ENCODE measurements around the gene CLEC4M.

DNA sequence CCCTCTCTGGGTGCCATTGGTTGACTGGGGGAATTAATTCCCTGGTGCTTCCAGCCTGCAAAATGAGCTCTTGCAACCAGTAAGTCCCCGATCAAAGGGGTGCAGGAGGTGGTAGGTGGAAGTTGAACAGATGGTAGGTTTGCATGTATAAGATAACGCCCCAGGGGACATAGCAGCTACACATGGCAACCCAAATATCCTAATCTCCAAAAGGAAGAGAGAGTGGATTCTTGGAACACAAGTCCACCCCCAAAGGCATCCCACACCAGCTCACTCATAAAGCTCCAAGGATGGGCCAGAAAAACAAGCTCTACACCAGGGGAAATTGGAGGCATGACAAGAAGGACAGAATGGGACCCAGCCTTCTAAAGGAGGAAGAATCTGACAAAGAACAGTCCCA, 20.5 kb upstream of the CLEC4M start:
- TF ChIP-seq POLR2A (IDR thresholded peaks at IDR 0.05) = no peak
- TF ChIP-seq EP300 (IDR thresholded peaks at IDR 0.05) = no peak
- TF ChIP-seq, protein P1, sequence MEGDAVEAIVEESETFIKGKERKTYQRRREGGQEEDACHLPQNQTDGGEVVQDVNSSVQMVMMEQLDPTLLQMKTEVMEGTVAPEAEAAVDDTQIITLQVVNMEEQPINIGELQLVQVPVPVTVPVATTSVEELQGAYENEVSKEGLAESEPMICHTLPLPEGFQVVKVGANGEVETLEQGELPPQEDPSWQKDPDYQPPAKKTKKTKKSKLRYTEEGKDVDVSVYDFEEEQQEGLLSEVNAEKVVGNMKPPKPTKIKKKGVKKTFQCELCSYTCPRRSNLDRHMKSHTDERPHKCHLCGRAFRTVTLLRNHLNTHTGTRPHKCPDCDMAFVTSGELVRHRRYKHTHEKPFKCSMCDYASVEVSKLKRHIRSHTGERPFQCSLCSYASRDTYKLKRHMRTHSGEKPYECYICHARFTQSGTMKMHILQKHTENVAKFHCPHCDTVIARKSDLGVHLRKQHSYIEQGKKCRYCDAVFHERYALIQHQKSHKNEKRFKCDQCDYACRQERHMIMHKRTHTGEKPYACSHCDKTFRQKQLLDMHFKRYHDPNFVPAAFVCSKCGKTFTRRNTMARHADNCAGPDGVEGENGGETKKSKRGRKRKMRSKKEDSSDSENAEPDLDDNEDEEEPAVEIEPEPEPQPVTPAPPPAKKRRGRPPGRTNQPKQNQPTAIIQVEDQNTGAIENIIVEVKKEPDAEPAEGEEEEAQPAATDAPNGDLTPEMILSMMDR (IDR thresholded peaks at IDR 0.05) = no peak
